Stimulated activated CD4-positive, alpha-beta T cell treated with anti-CD3 and anti-CD28 coated beads, TNF-alpha, amount 100 ng/mL, for 4 hours (primary cell): Measurements from ENCODE around the gene ZNF710.
"Not testable (repeated sequence)": the region's sequence is repeated elsewhere in the genome, so short reads cannot be mapped to it uniquely, and the experiment has no call there.

Experiments used
- DNase-seq, 3 experiments: peaks; one replicate each; pipeline ENCODE4 v3.0.0-alpha.2; 2020; ENCODE audit warnings: low read depth in 3 of 3

The ZNF710 gene

DNA sequence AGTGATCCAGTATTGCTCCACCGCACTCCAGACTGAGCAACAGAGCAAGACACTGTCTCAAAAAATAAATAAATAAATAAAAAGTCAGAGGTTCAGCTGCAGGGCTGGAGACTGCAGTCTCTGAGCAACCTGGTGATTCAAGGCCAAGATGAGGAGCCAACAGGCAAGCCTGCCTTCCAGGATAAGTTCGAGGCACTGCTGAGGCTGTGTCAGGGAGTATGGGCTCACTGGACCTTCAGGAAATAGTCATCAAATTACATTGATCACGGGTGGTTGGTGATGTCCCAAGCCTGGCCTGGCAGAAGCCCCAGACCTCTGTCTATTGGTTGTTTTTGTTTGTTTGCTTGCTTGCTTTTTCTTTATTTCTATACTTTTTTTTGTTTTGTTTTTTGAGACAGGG is 59.7 kb downstream of the ZNF710 start:
- DNase-seq, result no peak

- DNase-seq, result peak in 1 of 3 experiments; percentile 22
Measured at GRCh38 chr15:90062023-90062442, 60.9 kb downstream of the ZNF710 start.

DNA sequence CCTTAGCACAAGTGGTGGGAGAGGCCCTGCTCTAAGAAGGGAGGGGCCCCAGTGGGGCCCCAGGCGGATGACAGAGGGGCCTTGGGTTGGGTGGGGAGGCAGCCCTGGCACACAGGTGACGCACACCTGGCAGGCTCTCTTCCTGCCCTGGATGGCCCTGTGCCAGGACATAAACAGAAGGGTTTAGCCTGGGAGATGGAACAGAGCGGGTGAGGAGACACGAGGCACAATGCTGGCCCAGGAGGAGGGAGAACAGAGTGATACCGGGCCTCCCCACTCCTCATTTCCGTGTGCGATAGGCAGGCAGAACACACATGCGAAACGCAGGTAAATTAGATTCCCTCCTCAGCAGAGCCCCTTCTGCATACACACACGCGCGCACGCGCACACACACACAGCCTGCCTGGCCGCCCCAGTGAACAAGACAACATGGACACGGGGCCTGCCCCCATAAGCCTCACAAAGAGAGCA is 61.4 kb downstream of the ZNF710 start:
- DNase-seq, result no peak

DNA sequence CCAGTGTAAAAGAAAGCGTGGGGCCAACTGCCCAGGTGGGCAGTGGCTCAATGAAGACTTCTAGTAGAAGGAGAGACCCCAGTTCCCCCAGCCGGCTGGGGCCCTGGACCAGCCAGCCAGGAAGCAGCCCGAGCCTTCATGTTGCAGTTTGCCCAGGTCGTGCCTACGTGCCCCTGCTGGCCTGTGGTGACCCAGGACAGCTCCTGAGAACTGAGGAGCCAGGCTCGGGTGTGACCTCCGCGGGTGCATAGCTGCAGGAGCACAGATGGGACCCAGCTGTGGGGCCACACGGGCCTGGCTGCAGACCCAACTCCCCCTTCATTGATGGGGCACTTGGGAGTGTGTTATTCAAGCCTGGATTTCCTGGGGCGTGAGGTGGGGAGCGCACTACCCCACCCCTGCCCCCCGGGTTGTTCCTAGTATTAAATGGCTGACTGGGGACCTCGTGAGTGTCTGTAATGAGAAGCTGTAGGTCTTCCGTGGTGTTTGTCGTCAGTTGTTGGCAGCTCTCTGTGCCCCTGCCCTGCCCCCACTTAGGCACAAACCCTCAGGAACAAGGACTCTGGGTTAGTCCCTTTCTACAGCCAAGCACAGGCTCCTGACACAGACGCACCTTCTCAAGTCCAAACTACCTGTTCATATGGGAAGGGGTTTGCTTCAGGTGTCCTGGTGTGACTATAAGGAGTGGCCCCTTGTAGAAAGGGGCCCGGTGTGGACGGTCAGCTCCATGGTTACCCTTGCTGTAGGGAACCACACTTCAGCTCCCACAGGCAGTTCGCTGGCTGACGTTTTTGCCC is 62.0 kb downstream of the ZNF710 start:
- DNase-seq, result no peak

- no peak for DNase-seq
Measured at GRCh38 chr15:90063770-90064247, 62.7 kb downstream of the ZNF710 start.

DNA sequence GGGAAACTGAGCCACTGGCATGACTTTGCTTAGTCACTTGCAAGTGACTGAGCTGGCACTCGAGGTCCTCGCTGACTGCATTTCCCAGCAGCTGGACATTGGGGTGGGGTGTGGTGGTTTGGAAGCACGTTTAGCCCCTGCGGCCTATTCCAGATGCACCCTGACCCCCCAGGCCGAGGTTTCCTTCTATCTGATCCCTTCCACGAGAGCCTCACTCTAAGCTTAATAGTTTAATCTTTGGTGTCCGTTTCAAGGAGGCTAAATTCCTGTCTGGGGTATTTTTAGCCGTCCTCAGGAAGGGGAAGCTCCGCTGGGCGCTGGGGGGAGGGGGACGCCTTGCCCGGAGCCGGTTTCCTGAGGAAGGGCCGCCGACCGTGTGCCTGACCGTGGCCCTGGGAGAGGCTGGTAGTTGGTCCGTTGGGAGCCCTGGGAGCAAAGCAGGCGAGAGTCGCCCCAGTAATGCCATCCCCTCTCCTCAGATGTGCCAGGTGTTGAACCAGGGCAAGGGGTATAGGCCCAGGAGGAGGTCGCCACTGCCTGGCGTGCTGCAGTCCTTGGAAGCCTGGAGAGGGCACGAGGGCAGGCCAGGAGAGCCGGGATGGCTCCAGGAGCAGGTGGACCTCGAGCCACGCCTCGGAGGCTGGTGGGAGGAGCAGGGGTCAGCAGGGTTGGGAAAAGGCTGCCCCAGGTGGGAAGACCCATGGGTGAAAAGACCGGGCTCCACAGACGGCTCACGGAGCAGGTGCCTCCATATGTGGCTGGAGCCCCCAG is 64.0 kb downstream of the ZNF710 start:
- no peak for DNase-seq

- DNase-seq, result no peak
Measured at GRCh38 chr15:90065682-90066049, 64.5 kb downstream of the ZNF710 start.

GRCh38 chr15:90067181-90067952 is 66.2 kb downstream of the ZNF710 start:
- no peak for DNase-seq

DNA sequence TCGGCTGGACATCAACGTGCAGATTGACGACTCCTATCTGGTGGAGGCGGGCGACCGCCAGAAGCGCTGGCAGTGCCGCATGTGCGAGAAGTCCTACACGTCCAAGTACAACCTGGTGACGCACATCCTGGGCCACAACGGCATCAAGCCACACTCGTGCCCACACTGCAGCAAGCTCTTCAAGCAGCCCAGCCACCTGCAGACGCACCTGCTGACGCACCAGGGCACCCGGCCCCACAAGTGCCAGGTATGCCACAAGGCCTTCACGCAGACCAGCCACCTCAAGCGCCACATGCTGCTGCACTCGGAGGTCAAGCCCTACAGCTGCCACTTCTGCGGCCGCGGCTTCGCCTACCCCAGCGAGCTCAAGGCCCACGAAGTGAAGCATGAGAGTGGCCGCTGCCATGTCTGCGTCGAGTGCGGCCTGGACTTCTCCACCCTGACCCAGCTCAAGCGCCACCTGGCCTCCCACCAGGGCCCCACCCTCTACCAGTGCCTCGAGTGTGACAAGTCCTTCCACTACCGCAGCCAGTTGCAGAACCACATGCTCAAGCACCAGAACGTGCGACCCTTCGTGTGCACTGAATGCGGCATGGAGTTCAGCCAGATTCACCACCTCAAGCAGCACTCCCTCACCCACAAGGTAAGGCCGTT is 67.0 kb downstream of the ZNF710 start:
- DNase-seq, result no peak

DNA sequence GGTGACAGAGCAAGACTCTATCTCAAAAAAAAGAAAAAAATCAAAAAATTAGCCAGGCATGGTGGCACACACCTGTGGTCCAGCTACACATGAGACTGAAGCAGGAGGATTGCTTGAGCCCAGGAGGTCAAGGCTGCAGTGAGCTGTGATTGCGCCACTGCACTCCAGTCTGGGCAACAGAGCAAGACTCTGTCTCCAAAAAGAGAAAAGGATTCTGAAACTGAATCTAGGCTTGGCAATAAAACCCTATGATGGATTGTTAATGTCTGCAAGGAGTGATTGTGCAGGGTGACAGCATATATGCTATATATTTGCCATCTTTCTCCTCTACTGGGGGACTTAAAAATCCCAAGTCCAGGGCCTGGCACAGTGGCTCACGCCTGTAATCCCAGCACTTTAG is 69.5 kb downstream of the ZNF710 start:
- not testable (repeated sequence) for DNase-seq

GRCh38 chr15:90071220-90071807 is 70.2 kb downstream of the ZNF710 start:
- peak; percentile 54 to 70 (median 61) for DNase-seq

DNA sequence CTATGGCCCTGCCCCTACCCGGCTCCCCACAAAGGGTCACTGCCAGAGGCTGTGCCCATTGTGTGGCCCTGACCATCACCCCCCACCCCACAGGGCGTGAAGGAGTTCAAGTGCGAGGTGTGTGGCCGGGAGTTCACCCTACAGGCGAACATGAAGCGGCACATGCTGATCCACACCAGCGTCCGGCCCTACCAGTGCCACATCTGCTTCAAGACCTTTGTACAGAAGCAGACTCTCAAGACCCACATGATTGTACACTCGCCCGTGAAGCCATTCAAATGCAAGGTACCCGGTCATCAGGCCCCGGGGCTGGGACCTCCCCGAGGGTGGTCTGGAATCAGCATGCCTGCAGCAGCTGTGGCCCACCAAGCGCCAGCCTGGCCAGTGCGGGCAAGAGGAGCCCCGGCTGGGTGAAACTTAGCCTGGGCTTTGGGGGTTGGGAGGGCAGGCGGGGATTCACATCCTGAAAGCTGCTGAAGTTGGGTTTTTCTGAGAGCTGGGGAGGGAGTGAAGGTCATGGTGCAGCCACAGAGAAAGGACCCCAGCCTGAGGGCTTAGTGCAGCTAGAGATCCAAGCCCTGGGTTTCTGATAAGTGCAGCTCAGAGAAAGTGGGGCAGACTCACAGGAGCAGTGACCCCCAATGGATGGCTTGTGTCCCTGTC is 72.0 kb downstream of the ZNF710 start:
- no peak for DNase-seq

- no peak for DNase-seq
Measured at GRCh38 chr15:90074023-90074422, 72.9 kb downstream of the ZNF710 start.

- no peak for DNase-seq
Measured at GRCh38 chr15:90074916-90075315, 73.8 kb downstream of the ZNF710 start.

DNA sequence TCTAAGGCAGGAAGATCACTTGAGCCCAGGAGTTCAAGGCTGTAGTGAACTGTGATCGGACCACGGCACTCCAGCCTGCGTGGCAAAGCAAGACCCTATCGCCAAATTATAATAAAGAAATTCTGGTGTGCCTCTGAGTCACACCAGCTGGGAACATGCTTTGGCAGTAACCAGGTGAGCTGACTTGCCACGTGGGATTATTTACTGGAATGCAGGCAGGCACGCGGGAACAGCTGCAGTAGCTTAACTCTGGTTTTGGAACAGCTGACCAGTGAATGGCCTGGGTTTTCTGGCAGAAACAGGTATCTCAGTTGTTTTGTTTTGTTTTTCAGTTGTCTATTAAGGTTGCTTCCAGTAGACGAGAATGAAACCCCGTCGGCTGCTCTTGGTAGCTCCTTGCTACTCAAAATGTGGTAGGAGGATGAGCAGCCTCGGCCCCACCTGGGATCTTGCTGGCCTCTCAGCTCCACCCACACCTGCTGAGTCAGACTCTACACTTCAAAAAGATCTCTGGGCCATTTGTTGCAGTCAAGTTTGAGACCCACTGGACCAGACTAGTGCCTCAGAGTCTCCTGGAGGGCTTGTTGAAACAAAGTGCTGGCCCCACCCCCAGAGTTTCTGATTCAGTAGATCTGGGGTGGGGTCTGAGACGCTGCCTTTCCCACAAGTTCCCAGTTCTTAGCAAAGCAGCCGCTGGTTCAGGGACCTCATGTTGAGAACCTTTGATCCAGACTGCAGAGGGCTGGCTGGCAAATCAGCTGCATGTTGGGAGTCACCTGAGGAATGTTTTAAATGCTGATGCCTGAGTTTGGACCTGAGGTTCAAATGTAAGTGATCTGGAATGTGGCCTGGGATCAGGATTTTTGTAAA is 74.5 kb downstream of the ZNF710 start:
- no peak for DNase-seq

- DNase-seq, result no peak
Measured at GRCh38 chr15:90076716-90077115, 75.6 kb downstream of the ZNF710 start.

DNA sequence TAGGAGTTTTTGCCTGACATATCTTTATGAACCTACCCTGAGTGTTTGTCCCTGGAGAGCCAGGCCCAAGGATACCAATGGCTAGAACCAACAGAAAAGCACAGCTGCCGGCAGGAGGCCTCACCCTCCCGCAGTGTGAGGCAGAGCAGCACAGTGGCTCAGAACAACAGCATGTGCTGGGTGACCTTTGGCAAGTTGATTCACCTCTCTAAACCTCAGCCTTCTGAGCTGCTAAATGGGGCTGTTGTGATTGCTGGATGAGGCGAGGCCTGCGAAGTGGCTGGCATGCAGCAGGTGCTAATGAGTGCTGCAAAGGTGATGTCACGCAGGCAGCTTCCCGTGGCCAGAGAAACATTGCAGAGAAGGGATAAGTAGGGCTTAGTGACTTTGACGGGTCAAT is 77.8 kb downstream of the ZNF710 start:
- no peak for DNase-seq

DNA sequence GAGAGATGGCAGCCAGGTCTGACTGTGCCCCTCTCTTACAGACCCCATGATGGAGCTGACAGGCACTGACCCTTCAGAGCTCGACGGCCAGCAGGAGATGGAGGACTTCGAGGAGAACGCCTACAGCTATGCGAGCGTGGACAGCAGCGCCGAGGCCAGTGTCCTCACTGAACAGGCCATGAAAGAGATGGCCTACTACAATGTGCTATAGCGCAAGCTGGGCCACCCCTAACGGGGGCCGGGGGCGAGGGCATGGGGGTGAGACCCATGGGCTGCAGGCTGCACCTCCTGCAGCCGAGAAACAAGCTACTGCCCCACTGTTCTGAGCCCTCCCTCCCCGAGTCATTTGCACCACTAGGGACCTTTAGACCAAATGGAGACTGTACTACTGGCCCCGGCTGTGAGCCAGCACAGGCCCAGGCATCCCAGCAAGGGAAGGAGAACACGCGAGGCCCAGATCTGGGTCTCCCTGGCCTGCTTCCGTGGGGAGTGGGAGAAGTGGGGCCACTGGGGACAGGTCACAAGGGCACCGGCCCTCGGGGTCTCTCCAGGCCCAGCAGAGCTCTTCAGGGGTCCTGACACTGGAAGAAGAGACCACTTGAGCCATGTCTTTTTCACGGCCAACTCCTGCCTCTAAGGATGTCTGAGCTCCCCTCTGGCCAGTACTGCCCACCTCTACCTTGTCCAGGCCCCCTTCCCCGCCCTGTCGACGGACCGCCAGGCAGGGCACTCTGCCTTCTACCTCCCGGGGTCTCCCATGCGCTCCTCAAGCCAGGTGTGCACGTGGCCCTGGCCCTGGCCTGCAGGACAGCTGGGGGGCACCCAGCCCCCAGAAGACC is 78.7 kb downstream of the ZNF710 start:
- no peak for DNase-seq

- DNase-seq, result no peak
Measured at GRCh38 chr15:90080458-90080755, 79.3 kb downstream of the ZNF710 start.
